Colonic mucosa (tissue), 4 donors: ENCODE data around the gene PLXNB2. TPM values are rescaled to one million over a fixed set of nuclear protein-coding genes. Genes with fewer than 3 reads are reported as not detected.

ENCODE experiments used
- DNase-seq: peaks from one replicate; pipeline ENCODE4 v3.0.0-alpha.2; 2020
- H3K27ac ChIP-seq: fragments of 200-600 bp; one replicate; pipeline ENCODE4 v1.8.0; 2021
- H3K27me3 ChIP-seq: fragments of 200-600 bp; one replicate; pipeline ENCODE4 v1.8.0; 2021
- H3K36me3 ChIP-seq: fragments of 200-600 bp; one replicate; pipeline ENCODE4 v1.8.0; 2021
- H3K4me1 ChIP-seq: fragments of 200-600 bp; one replicate; pipeline ENCODE4 v1.8.0; 2021; ENCODE audit warnings: mild to moderate bottlenecking
- H3K4me3 ChIP-seq: fragments of 200-600 bp; one replicate; pipeline ENCODE4 v1.8.0; 2021
- H3K9ac ChIP-seq, 2 donors: one replicate each; pipeline ENCODE4 v1.7.0; 2013; ENCODE audit warnings: control low read depth in 2 of 2, low read depth in 2 of 2, low read length in 2 of 2
- H3K9me3 ChIP-seq: fragments of 200-600 bp; one replicate; pipeline ENCODE4 v1.8.0; 2021
- CTCF ChIP-seq: fragments of 200-600 bp; IDR thresholded peaks from one replicate; pipeline ENCODE4 v1.8.0; 2022; ENCODE audit warnings: antibody characterized with exemption, mild to moderate bottlenecking
- intact Hi-C: fragments of 100-400 bp; cut with DNase I; formaldehyde crosslinking; loops from one replicate; pipeline ENCODE4 v1.14.1; 2022
- total RNA-seq, 2 donors: library from RNA; stranded (reverse); fragmentation: NEBNext Ultra II Directional in 1 of 2; extraction: Animal tissue kit (Norgen Biotek cat#: 25700) in 1 of 2; gene quantifications; one replicate each; pipeline ENCODE4 v1.2.1, GENCODE V29; 2021
- donor health status: healthy.
- donor health status: DM: no; HTN: no; CAD: no.
- donor health status: DM: no; HTN: no; CAD: no.

PLXNB2 gene
- total RNA-seq, 2 donors from 2014 or later, result 270 to 339 TPM

GRCh38 chr22:50253941-50254340 lies 53.5 kb downstream of the PLXNB2 start:
- Histone ChIP-seq H3K36me3 (no peaks in the 10 kb centered on the region), H3K9ac (no peak overlapping the region), H3K9me3 (no peaks in the 10 kb centered on the region), H3K27me3 (peaks cover 1% of the 10 kb centered on the region), H3K4me1 (peaks cover 12% of the 10 kb centered on the region), H3K4me3 (no peak overlapping the region), H3K27ac (no peak overlapping the region)
- intact Hi-C loops, result loop anchor here (5.0 to 10.0 kb wide), 2 partner anchors 88 to 251 kb away; partner anchors contain the start of genes LMF2, NCAPH2 and PPP6R2
- TF ChIP-seq CTCF, result no peak
- DNase-seq, result no peak

GRCh38 chr22:50253046-50253915 lies 54.2 kb downstream of the PLXNB2 start:
- TF ChIP-seq CTCF, result no peak
- Histone ChIP-seq H3K36me3 (no peaks in the 10 kb centered on the region), H3K4me1 (peaks cover 12% of the 10 kb centered on the region), H3K9ac (no peak overlapping the region), H3K9me3 (no peaks in the 10 kb centered on the region), H3K4me3 (no peak overlapping the region), H3K27me3 (no peaks in the 10 kb centered on the region), H3K27ac (no peak overlapping the region)
- intact Hi-C loops, result loop anchor here (5.0 to 10.0 kb wide), 2 partner anchors 89 to 252 kb away; partner anchors contain the start of genes LMF2, NCAPH2 and PPP6R2
- no peak for DNase-seq

- no peak overlapping the region for H3K4me3 ChIP-seq
- H3K4me1 ChIP-seq, result peaks cover 19% of the 10 kb centered on the region
- no peaks in the 10 kb centered on the region for H3K27me3 ChIP-seq
- no peak overlapping the region for H3K27ac ChIP-seq
- peak; percentile 65 for TF ChIP-seq CTCF
- H3K9ac ChIP-seq, result no peak overlapping the region
- H3K9me3 ChIP-seq, result no peaks in the 10 kb centered on the region
- DNase-seq, result peak; percentile 85
- intact Hi-C loops, result loop anchor here (5.0 to 10.0 kb wide), 2 partner anchors 90 to 252 kb away; partner anchors contain the start of genes LMF2, NCAPH2 and PPP6R2
- no peaks in the 10 kb centered on the region for H3K36me3 ChIP-seq
Measured at GRCh38 chr22:50252082-50253045, 55.1 kb downstream of the PLXNB2 start.

GRCh38 chr22:50251477-50252081 lies 55.9 kb downstream of the PLXNB2 start:
- H3K9me3 ChIP-seq, result no peaks in the 10 kb centered on the region
- intact Hi-C loops, result loop anchor here (5.0 to 10.0 kb wide), 2 partner anchors 91 to 253 kb away; partner anchors contain the start of genes LMF2, NCAPH2 and PPP6R2
- peaks cover 19% of the 10 kb centered on the region for H3K4me1 ChIP-seq
- DNase-seq, result no peak
- no peaks in the 10 kb centered on the region for H3K36me3 ChIP-seq
- no peak for TF ChIP-seq CTCF
- peak overlapping the region; percentile 58 to 91 for H3K9ac ChIP-seq
- H3K27me3 ChIP-seq, result no peaks in the 10 kb centered on the region
- H3K4me3 ChIP-seq, result peak overlapping the region; percentile 90
- peak overlapping the region; percentile 47 for H3K27ac ChIP-seq
